OCI-LY1 (cell line): ENCODE results near the gene MGAT5B.

Experiments
- H2AFZ ChIP-seq: fragments of 200-600 bp; sonication (generic), shearing (Covaris generic); 2 replicates; pipeline ENCODE4 v1.6.0; 2014; ENCODE audit warnings: antibody characterized with exemption, mild to moderate bottlenecking, low read length
- H3F3A ChIP-seq: fragments of 200-600 bp; sonication (generic), shearing (Covaris generic); 2 replicates; pipeline ENCODE4 v1.6.0; 2014; ENCODE audit warnings: mild to moderate bottlenecking, antibody characterized with exemption, low read length, moderate library complexity; ENCODE audit not compliant: insufficient read depth
- H3K27ac ChIP-seq: fragments of 200-600 bp; sonication (generic); 2 replicates; pipeline ENCODE4 v1.5.1; 2014; ENCODE audit warnings: low read length, mixed run types, mild to moderate bottlenecking, low read depth; ENCODE audit not compliant: poor library complexity, severe bottlenecking
- H3K27me3 ChIP-seq: fragments of 200-600 bp; sonication (generic); 2 replicates; pipeline ENCODE4 v1.6.0; 2014; ENCODE audit warnings: antibody characterized with exemption, mild to moderate bottlenecking, low read length, moderate library complexity; ENCODE audit not compliant: insufficient read depth
- H3K36me3 ChIP-seq: fragments of 200-600 bp; sonication (generic); 2 replicates; pipeline ENCODE4 v1.6.1; 2014; ENCODE audit warnings: mild to moderate bottlenecking, antibody characterized with exemption, low read length, moderate library complexity, mixed read lengths; ENCODE audit not compliant: insufficient read depth
- H3K4me1 ChIP-seq: fragments of 200-600 bp; sonication (generic); 2 replicates; pipeline ENCODE4 v1.5.1; 2014; ENCODE audit warnings: mild to moderate bottlenecking, low read length, moderate library complexity; ENCODE audit not compliant: insufficient read depth, severe bottlenecking
- H3K4me2 ChIP-seq: fragments of 200-600 bp; sonication (generic), shearing (Covaris generic); 2 replicates; pipeline ENCODE4 v1.6.1; 2014; ENCODE audit warnings: low read length
- H3K4me3 ChIP-seq: fragments of 200-600 bp; sonication (generic); 2 replicates; pipeline ENCODE4 v1.5.1; 2014; ENCODE audit warnings: low read length, low read depth, mild to moderate bottlenecking, mixed read lengths; ENCODE audit not compliant: poor library complexity, severe bottlenecking
- H3K79me2 ChIP-seq: fragments of 200-600 bp; shearing (Covaris generic); 2 replicates; pipeline ENCODE4 v1.6.1; 2016; ENCODE audit warnings: mixed run types, low read length, mixed read lengths; ENCODE audit not compliant: insufficient read depth
- H3K9ac ChIP-seq: fragments of 200-600 bp; sonication (generic), shearing (Covaris generic); 2 replicates; pipeline ENCODE4 v1.6.1; 2014; ENCODE audit warnings: mild to moderate bottlenecking, low read length, mixed read lengths
- H3K9me2 ChIP-seq: fragments of 200-600 bp; sonication (generic), shearing (Covaris generic); 2 replicates; pipeline ENCODE4 v1.6.1; 2014; ENCODE audit warnings: low read depth, mild to moderate bottlenecking, low read length, mixed read lengths
- H3K9me3 ChIP-seq: fragments of 200-600 bp; shearing (Covaris generic); 2 replicates; pipeline ENCODE4 v1.6.1; 2014; ENCODE audit warnings: low read length, mixed read lengths
- H4K20me1 ChIP-seq: fragments of 200-600 bp; sonication (generic), shearing (Covaris generic); 2 replicates; pipeline ENCODE4 v1.6.0; 2016; ENCODE audit warnings: mild to moderate bottlenecking, low read length; ENCODE audit not compliant: insufficient read depth
- EZH2 ChIP-seq: fragments of 200-600 bp; sonication (generic), shearing (Covaris generic); IDR thresholded peaks from 2 replicates; pipeline ENCODE4 v1.8.0; 2017; ENCODE audit warnings: borderline replicate concordance, mixed run types, mild to moderate bottlenecking, antibody characterized with exemption, low read length, moderate library complexity, mixed read lengths
- TF ChIP-seq, protein P1 (sequence below): fragments of 200-600 bp; sonication (generic), shearing (Covaris generic); IDR thresholded peaks from 2 replicates; pipeline ENCODE4 v1.5.1; 2017; ENCODE audit warnings: mild to moderate bottlenecking, antibody characterized with exemption, low read length, moderate library complexity, mixed read lengths

The MGAT5B gene

DNA sequence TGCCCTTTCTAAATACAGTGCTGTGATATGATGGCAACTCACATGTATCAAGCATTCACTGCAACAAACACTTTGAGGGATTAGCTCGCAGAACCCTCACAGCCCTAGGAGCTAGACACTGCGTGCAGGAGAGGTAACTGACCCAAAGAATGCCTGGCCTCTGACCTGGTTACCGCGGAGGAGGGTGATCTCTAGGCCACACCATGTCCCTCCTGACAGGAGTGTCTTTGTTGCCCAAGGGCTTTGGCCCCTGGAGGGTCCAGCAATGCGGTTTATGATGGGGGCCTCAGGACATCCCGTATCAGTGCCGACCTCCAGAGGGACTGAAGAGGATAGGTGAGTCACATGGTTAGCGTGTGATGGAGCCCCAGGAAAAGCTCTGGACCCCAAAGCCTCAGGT lies 130.6 kb downstream of the MGAT5B start:
- Histone ChIP-seq H3K4me3 (peak overlapping the region; percentile 48), H3K4me1 (peaks cover 77% of the 10 kb centered on the region)

More for the DNA sequence above, 130.6 kb downstream of the MGAT5B start:
- TF ChIP-seq, protein P1, sequence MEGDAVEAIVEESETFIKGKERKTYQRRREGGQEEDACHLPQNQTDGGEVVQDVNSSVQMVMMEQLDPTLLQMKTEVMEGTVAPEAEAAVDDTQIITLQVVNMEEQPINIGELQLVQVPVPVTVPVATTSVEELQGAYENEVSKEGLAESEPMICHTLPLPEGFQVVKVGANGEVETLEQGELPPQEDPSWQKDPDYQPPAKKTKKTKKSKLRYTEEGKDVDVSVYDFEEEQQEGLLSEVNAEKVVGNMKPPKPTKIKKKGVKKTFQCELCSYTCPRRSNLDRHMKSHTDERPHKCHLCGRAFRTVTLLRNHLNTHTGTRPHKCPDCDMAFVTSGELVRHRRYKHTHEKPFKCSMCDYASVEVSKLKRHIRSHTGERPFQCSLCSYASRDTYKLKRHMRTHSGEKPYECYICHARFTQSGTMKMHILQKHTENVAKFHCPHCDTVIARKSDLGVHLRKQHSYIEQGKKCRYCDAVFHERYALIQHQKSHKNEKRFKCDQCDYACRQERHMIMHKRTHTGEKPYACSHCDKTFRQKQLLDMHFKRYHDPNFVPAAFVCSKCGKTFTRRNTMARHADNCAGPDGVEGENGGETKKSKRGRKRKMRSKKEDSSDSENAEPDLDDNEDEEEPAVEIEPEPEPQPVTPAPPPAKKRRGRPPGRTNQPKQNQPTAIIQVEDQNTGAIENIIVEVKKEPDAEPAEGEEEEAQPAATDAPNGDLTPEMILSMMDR = no peak
- TF ChIP-seq EZH2 = no peak
- Histone ChIP-seq H2AFZ (no peak overlapping the region), H3K4me2 (peak overlapping the region; percentile 71), H3F3A (peaks cover 5% of the 10 kb centered on the region; the same call in 1 of the 2 replicates), H3K36me3 (no peaks in the 10 kb centered on the region), H4K20me1 (no peaks in the 10 kb centered on the region), H3K9me3 (no peaks in the 10 kb centered on the region), H3K9me2 (no peaks in the 10 kb centered on the region), H3K27ac (peak overlapping the region; percentile 99), H3K79me2 (no peaks in the 10 kb centered on the region), H3K27me3 (no peaks in the 10 kb centered on the region), H3K9ac (peak overlapping the region; percentile 78)
